Measurements from ENCODE around the gene TRIM62.

Gene TRIM62

GRCh38 chr1:33181921-33182341, at the start of gene TRIM62:
TRIM62 (minus strand) TSS chr1:33182043; CDS start chr1:33181432, 611 bp downstream.
- DNase-seq (ENCODE audit: low read depth, low spot score), result no peak

- DNase-seq (ENCODE audit: low read depth, low spot score), result no peak
Observed at GRCh38 chr1:33231166-33231565, 49.3 kb upstream of the TRIM62 start.

- no peak for DNase-seq (ENCODE audit: low read depth, low spot score)
Observed at GRCh38 chr1:33228935-33229487, 47.2 kb upstream of the TRIM62 start.

DNA sequence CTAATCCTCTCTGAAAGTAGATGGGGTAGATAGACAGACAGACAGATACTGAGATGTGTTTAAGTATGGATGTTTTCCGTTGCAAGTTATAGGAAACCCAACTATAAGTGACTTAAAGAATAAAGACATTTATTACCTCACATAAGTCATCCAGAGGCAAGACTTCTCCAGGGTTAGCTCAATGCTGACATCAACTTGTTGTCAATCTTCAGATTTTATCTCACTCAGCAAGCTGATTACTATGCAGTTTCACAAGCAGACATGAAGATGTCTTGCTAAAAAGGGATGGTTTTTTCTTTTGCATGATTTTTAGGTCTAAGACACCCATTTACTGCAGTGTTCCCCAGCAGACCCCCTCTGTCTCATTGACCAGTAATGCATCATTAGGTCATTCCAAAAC, 43.7 kb upstream of the TRIM62 start:
- no peak for DNase-seq (ENCODE audit: low read depth, low spot score)

DNA sequence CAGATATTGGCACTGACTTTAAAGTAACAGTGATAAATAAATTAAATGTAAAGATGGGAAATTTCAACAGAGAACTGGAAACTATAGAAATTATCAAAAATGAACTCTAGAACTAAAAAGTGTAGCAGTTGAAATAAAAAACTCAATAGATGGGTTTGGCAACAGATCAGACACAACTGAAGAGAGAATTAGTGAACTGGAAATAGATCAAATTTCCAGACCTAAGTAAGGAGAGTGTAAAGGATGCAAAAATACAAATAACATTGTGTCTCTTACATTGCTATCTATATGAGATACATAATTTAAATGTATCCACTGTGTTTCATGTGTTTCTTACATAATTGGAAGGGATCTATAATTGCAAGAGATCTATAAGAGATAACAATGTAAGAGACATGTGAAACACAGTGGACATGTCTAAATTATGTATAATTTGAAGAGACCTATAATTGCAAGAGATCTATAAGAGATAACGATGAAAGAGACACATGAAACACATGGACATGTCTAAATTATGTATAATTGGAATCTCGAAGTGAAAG, 42.4 kb upstream of the TRIM62 start:
- DNase-seq (ENCODE audit: low read depth, low spot score), result no peak

GRCh38 chr1:33222381-33222780, 40.5 kb upstream of the TRIM62 start:
- no peak for DNase-seq (ENCODE audit: low read depth, low spot score)

- DNase-seq (ENCODE audit: low read depth, low spot score), result no peak
Observed at GRCh38 chr1:33221385-33221758, 39.5 kb upstream of the TRIM62 start.

GRCh38 chr1:33220676-33221384, 39.0 kb upstream of the TRIM62 start:
- no peak for DNase-seq (ENCODE audit: low read depth, low spot score)

DNA sequence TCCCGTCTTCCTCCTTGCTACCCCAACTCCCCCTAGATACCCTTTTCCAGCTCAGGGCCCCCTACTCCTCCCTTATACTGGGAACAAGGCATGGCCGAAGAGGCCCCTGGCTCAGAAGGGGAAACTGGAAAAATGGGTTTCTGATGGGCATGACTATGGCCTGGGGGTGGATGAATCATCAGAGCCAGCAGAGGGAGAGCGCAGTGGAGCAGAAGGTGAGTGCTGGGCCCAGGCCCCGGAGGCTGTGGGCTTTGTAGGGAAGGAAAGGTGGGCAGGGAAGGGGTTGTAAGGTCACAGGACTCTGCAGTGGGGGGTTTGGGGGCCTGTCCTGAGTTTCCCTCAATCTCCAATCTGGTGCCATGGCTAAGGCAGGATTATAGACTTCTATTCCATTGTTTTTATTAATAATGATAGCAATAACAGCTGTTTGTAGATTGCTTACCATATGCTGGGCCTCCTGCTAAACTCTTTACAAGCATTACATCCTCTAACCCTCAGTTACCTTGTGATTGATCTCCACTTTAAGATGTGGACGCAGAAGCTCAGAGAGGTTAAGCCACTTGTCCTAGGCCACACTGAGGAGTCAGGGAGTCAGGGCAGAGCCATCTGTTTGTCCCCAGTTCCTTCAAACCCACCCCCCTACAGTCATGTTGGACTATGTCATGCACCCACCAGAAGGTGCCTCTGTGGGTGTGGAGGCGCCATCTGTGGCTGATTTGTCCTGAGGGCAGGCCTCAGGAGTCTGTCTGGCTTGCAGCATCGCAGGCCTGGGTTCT, 38.2 kb upstream of the TRIM62 start:
- no peak for DNase-seq (ENCODE audit: low read depth, low spot score)

DNA sequence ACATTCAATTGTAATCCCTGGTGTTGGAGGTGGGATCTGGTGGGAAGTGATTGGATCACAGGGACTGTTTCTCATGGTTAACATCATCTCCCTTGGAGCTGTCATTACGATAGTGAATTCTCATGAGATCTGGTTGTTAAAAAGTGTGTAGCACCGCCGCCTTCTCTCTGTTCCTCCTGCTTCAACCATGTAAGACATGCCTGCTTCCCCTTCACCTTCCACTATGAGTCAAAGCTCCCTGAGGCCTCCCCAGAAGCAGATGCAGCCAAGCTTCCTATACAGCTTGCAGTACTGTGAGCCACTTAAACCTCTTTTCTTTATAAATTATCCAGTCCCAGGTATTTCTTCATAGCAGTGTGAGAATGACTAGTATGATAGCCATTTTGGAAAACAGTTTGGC, 30.1 kb upstream of the TRIM62 start:
- DNase-seq (ENCODE audit: low read depth, low spot score), result no peak

DNA sequence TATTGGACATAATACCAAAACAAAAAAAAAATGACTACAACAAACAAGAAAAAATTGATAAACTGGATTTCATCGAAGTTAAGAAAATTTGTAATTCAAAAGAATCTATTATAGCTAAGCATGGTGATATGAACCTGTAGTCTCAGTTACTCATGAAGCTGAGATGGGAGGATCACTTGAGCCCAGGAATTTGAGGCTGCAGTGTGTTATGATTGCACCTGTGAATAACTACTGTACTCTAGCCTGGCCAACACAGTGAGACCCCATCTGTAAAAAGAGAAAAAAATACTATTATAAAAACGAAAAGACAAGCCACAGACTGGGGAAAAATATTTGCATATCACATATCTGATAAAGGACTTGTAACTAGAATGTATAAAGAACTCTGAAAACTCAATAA, 24.5 kb upstream of the TRIM62 start:
- no peak for DNase-seq (ENCODE audit: low read depth, low spot score)

DNA sequence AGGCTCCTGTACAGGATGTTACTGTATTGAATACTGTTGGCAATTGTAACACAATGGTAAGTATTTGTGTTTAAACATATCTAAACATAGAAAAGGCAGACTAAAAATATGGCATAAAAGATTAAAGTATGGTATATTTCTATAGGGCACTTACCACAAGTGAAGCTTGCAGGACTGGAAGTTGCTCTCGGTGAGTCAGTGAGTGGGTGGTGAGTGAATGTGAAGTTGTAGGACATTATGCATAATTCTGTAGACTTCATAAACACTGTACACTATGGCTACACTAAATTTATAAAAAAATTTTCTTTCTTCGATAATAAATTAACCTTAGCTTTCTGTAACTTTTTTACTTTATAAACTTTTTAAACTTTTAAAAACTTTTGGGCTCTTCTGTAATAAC, 13.7 kb upstream of the TRIM62 start:
- no peak for DNase-seq (ENCODE audit: low read depth, low spot score)

- DNase-seq (ENCODE audit: low read depth, low spot score), result no peak
Observed at GRCh38 chr1:33191731-33192275, 10.0 kb upstream of the TRIM62 start.

DNA sequence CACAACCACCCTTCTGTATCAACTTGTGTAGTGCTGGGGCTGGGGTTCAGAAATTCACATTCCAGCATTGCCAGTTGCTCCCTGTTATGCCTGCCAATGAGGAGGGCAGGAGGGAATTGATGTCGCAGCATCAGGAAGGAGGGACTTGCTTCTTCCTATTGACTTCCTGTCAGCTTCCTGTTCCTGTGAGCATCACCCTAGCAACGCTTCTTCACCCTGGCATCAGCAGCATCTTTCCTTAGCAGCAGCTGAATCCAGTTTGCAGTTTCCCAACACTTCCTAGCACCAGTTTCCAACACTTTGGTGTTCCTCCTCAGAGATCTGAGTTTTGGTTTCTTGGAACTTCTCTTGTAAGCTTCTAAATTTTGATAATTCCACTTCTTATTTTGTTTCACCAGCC, 8.9 kb upstream of the TRIM62 start:
- DNase-seq (ENCODE audit: low read depth, low spot score), result no peak

DNA sequence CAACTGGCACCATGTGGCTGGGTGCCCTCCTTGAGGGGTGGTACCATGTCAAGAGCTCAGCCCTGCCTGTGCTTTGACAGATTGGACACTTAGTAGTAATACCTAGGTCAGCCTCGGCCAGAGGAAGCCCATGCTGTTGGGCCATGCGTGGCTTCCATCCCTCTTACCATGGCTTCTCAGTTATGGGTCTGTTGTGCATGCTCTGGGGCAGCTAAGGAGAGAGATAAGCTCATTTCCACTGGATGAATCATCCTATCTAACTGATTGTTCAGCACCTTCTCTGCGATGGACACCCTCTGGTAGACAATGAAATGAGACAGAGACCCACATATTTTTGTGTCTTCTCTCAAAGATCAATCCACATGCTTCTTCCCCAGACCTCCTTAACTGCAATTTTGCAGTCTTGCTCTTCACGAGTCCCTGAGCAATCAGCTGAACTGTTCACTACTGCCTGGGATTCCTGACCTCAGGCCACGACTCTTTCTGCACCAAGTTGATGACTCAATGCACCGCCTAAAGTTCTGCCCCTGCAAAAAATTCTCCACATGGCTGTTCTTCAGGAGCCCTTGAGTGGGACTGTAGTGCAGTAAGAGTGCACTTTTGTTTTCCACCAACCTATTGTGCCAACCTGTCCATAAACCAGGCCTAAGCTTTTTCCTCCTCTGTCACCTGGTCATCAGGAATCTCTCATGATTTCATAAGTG, 6.9 kb upstream of the TRIM62 start:
- DNase-seq (ENCODE audit: low read depth, low spot score), result no peak

DNA sequence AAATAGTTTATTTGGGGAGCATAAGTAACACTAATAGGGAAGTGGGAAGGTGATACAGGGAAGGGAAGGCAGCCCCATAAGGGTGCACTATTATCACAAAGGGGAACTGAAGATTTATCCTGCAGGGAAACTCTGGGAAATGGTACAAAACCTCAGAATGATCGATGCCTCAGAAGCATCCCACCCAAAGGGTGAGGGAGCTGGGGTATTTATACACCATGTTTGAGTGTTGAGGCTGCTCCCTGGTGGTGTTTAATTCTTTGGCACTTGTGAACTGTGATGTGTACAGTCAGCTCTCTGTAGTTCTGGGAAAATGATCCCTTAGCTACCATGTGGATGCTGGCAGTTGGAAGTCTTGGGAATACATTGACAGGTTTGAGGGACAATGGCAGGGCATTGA, 5.1 kb upstream of the TRIM62 start:
- DNase-seq (ENCODE audit: low read depth, low spot score), result no peak

DNA sequence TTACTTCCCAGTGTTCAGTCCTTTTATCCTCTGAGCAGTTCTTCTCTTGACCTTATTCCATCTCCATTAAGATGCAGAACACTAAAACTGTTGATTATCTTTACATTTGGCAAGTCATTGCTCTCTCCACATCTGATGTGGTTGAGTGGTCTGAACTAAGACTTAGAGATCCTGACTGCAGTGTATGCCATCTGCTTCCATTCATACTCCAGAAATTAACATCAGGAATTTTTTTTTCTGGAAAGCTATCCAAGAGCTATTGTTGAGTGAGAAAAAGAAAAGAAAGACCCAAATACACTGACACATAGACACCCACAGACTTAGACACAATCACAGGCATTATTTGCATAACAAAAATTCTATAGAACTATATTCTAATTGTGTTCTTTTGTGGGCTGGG, 3.7 kb upstream of the TRIM62 start:
- no peak for DNase-seq (ENCODE audit: low read depth, low spot score)

DNA sequence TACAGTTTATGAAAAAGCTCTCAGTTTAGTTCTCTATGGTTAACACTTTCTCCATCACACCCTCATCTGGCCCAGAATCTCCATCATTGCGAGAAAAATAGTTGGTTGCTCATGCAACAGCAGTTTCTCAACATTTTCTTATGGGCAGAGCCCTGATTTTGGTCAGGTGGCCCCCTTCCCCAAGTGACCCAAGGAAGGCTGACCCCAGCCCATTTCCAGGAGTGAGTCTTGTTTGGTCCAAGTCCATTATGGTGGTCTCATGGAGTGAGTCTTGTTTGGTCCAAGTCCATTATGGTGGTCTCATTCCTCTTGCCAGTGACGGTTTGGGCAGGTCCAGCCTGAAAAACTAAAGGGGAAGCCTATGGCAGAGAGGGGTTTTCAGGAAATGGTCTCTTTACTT, 1.5 kb upstream of the TRIM62 start:
- no peak for DNase-seq (ENCODE audit: low read depth, low spot score)

GRCh38 chr1:33182896-33183295, 1.1 kb upstream of the TRIM62 start:
- no peak for DNase-seq (ENCODE audit: low read depth, low spot score)

DNA sequence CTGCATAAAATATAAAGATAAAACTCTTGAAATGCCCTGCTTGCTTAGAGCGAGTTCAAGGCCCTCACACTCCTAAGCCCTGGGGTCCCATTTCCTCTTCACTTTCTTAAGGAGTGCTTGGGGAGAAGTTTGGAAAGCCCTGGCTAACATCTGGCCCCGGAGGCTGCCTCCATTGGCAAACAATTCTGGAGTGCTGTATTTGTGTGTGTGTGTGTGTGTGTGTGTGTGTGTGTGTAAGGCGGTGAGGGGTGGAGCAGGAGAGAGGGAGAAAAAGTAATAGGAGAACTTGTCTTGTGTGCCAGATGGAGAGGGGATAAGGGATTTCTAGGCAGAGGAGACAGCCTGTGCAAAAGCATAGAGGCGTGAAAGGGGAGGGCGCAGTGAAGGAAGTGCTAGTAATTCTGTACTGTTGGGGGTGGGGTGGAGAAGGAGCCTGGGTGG, 578 bp upstream of the TRIM62 start:
- DNase-seq (ENCODE audit: low read depth, low spot score), result no peak

Data from iPS DF 19.7 (cell line).